GM12878 (cell line): ENCODE data around the gene HMGB4.

Source experiments
- BRCA1 ChIP-seq: IDR thresholded peaks from 2 replicates; pipeline ENCODE4 v1.6.1; 2011; ENCODE audit warnings: low read depth, low read length, improper control_type of control experiment
- CTCF ChIP-seq, 3 experiments: IDR thresholded peaks in 2 of 3; conservative IDR thresholded peaks in 1 of 3; 2 replicates each; pipeline ENCODE4 v1.5.1; 2011; ENCODE audit warnings: low read depth in 3 of 3, low read length in 3 of 3, mild to moderate bottlenecking in 3 of 3, control low read depth in 2 of 3, moderate library complexity in 2 of 3, inconsistent platforms in 1 of 3, mixed read lengths in 1 of 3; ENCODE audit not compliant: control insufficient read depth in 2 of 3, insufficient read depth in 1 of 3; ENCODE audit errors: extremely low read depth in 1 of 3
- DPF2 ChIP-seq: fragments of 450-650 bp; IDR thresholded peaks from 2 replicates; pipeline ENCODE4 v1.6.1; 2017; ENCODE audit warnings: mild to moderate bottlenecking
- EZH2 ChIP-seq: IDR thresholded peaks from 2 replicates; pipeline ENCODE4 v1.6.1; 2012; ENCODE audit warnings: low read depth, mild to moderate bottlenecking, control low read depth, inconsistent platforms, low read length, borderline replicate concordance; ENCODE audit not compliant: control insufficient read depth
- HDGF ChIP-seq: fragments of 450-650 bp; IDR thresholded peaks from 2 replicates; pipeline ENCODE4 v1.6.1; 2016; ENCODE audit warnings: antibody characterized with exemption
- NBN ChIP-seq: fragments of 450-650 bp; IDR thresholded peaks from 2 replicates; pipeline ENCODE4 v1.6.1; 2016
- NFYB ChIP-seq: IDR thresholded peaks from 2 replicates; pipeline ENCODE4 v1.6.1; 2011; ENCODE audit warnings: low read depth, mild to moderate bottlenecking, low read length, improper control_type of control experiment, moderate library complexity; ENCODE audit not compliant: insufficient read depth
- POLR2A ChIP-seq: IDR thresholded peaks from 2 replicates; pipeline ENCODE4 v1.6.1; 2011; ENCODE audit warnings: low read depth, mild to moderate bottlenecking, low read length
- SIN3A ChIP-seq: IDR thresholded peaks from 2 replicates; pipeline ENCODE4 v1.6.1; 2012; ENCODE audit warnings: low read depth, low read length, improper control_type of control experiment
- SKIL ChIP-seq: fragments of 450-650 bp; IDR thresholded peaks from 2 replicates; pipeline ENCODE4 v1.6.1; 2017; ENCODE audit warnings: mild to moderate bottlenecking, low read depth, inconsistent platforms; ENCODE audit not compliant: poor library complexity, severe bottlenecking
- YBX1 ChIP-seq: fragments of 450-650 bp; IDR thresholded peaks from 2 replicates; pipeline ENCODE4 v1.6.1; 2016; ENCODE audit warnings: antibody characterized with exemption
- TF ChIP-seq, protein P1 (sequence below): fragments of 450-650 bp; IDR thresholded peaks from 2 replicates; pipeline ENCODE4 v1.6.1; 2017; ENCODE audit warnings: mild to moderate bottlenecking
- TF ChIP-seq, protein P2 (sequence below): IDR thresholded peaks from 2 replicates; pipeline ENCODE4 v1.6.1; 2011; ENCODE audit warnings: low read depth, low read length, improper control_type of control experiment, borderline replicate concordance
- TF ChIP-seq, protein P3 (sequence below): IDR thresholded peaks from 2 replicates; pipeline ENCODE4 v1.6.1; 2012; ENCODE audit warnings: low read depth, low read length, improper control_type of control experiment

DNA sequence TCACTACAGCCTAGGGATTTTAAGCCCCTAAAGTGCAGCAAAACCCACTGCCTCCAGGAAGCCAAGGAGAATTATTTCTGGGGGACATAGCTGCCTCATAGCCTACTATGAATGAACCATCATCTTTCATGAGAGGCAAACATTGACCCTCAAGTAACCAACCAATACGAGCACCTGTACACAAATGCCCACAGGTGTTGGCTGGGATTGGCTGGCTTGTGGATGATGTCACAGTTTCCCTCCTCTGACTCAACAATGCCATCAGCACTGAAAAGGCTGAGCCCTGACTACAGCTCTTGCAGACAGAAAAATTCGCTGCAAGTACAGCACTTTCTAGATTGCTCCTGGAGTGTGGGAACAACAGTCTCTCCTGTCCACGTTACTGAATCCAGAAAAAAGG lies at the start of gene HMGB4:
- TF ChIP-seq CTCF (IDR thresholded peaks at IDR 0.05 in 2 of 3, conservative IDR thresholded peaks at IDR 0.05 in 1 of 3; ENCODE audit: control insufficient read depth in 2 of 3, extremely low read depth in 1 of 3, insufficient read depth in 1 of 3, low read depth in 3 of 3, low read length in 3 of 3), result no peak
- TF ChIP-seq SIN3A, result no peak
- TF ChIP-seq HDGF, result no peak
- TF ChIP-seq POLR2A, result no peak
- TF ChIP-seq BRCA1, result no peak
- TF ChIP-seq EZH2, result no peak
- TF ChIP-seq SKIL, result no peak
- no peak for TF ChIP-seq NFYB
- TF ChIP-seq, protein P1, sequence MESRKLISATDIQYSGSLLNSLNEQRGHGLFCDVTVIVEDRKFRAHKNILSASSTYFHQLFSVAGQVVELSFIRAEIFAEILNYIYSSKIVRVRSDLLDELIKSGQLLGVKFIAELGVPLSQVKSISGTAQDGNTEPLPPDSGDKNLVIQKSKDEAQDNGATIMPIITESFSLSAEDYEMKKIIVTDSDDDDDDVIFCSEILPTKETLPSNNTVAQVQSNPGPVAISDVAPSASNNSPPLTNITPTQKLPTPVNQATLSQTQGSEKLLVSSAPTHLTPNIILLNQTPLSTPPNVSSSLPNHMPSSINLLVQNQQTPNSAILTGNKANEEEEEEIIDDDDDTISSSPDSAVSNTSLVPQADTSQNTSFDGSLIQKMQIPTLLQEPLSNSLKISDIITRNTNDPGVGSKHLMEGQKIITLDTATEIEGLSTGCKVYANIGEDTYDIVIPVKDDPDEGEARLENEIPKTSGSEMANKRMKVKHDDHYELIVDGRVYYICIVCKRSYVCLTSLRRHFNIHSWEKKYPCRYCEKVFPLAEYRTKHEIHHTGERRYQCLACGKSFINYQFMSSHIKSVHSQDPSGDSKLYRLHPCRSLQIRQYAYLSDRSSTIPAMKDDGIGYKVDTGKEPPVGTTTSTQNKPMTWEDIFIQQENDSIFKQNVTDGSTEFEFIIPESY, result no peak
- no peak for TF ChIP-seq YBX1
- TF ChIP-seq NBN, result no peak
- TF ChIP-seq, protein P2, sequence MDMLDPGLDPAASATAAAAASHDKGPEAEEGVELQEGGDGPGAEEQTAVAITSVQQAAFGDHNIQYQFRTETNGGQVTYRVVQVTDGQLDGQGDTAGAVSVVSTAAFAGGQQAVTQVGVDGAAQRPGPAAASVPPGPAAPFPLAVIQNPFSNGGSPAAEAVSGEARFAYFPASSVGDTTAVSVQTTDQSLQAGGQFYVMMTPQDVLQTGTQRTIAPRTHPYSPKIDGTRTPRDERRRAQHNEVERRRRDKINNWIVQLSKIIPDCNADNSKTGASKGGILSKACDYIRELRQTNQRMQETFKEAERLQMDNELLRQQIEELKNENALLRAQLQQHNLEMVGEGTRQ, result no peak
- no peak for TF ChIP-seq DPF2
- TF ChIP-seq, protein P3, sequence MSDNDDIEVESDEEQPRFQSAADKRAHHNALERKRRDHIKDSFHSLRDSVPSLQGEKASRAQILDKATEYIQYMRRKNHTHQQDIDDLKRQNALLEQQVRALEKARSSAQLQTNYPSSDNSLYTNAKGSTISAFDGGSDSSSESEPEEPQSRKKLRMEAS, result no peak
